Uterus (tissue), 4 donors: ENCODE measurements around the gene RNF17. TPM values are rescaled to one million over a fixed set of nuclear protein-coding genes. Genes with fewer than 3 reads are reported as not detected.
"Not testable (repeated sequence)": the region's sequence is repeated elsewhere in the genome, so short reads cannot be mapped to it uniquely, and the experiment has no call there.

ENCODE experiments used
- DNase-seq, 2 donors: peaks; one replicate each; pipeline ENCODE4 v3.0.0-alpha.2; 2019 to 2020
- H3K27ac ChIP-seq, 2 donors: fragments of 200-600 bp; sonication (generic); 1 replicate in 1 of 2; 2 replicates in 1 of 2; pipeline ENCODE4 v1.5.1; 2016 to 2018
- H3K27me3 ChIP-seq, 2 donors: fragments of 200-600 bp; sonication (generic); one replicate each; pipeline ENCODE4 v1.5.1; 2018 to 2019; ENCODE audit warnings: control low read depth in 1 of 2
- H3K36me3 ChIP-seq, 2 donors: fragments of 200-600 bp; sonication (generic); one replicate each; pipeline ENCODE4 v1.5.1; 2019; ENCODE audit warnings: control low read depth in 1 of 2
- H3K4me1 ChIP-seq, 2 donors: fragments of 200-600 bp; sonication (generic); one replicate each; pipeline ENCODE4 v1.5.1; 2018 to 2019; ENCODE audit warnings: control low read depth in 1 of 2
- H3K4me3 ChIP-seq, 2 donors: fragments of 200-600 bp; sonication (generic); 1 replicate in 1 of 2; 2 replicates in 1 of 2; pipeline ENCODE4 v1.5.1; 2018 to 2019; ENCODE audit warnings: mild to moderate bottlenecking in 1 of 2
- H3K9me3 ChIP-seq, 2 donors: fragments of 200-600 bp; sonication (generic); one replicate each; pipeline ENCODE4 v1.5.1; 2019; ENCODE audit warnings: control low read depth in 1 of 2
- CTCF ChIP-seq, 4 experiments: fragments of 200-600 bp in 2 of 4; fragments of 450-650 bp in 2 of 4; sonication (generic) in 2 of 4; IDR thresholded peaks; one replicate each; pipeline ENCODE4 v1.5.1; 2016 to 2019; ENCODE audit warnings: antibody characterized with exemption in 4 of 4, mild to moderate bottlenecking in 2 of 4, moderate library complexity in 1 of 4
- POLR2A ChIP-seq, 2 donors: fragments of 450-650 bp; IDR thresholded peaks; one replicate each; pipeline ENCODE4 v1.6.1; 2016; ENCODE audit warnings: antibody characterized with exemption in 2 of 2, mild to moderate bottlenecking in 1 of 2, moderate library complexity in 1 of 2
- intact Hi-C: fragments of 100-400 bp; cut with DNase I; formaldehyde crosslinking; loops from one replicate; pipeline ENCODE4 v1.15.1; 2023; ENCODE audit warnings: low total_unique reads
- total RNA-seq, 4 donors: library from RNA; depleted of rRNA in 3 of 4; stranded (reverse); fragments of >200 nt in 3 of 4; gene quantifications; one replicate each; pipeline versions ENCODE4 v1.1.0 to v1.2.4, GENCODE V29; 2014 to 2023
- donor health status: DM: yes; HTN: yes; CAD: no.

RNF17 gene
- total RNA-seq, 4 donors from 2014 or later = 0.28 to 0.49 TPM; not detected in 2

- no peak for DNase-seq
- TF ChIP-seq CTCF (IDR thresholded peaks at IDR 0.05) (peak; percentile 15 to 30 (median 24)), POLR2A (IDR thresholded peaks at IDR 0.05) (no peak)
- no peak overlapping the region for H3K27ac ChIP-seq
- H3K36me3 ChIP-seq = no peaks in the 10 kb centered on the region
- no peaks in the 10 kb centered on the region for H3K4me1 ChIP-seq
- H3K27me3 ChIP-seq = no peaks in the 10 kb centered on the region
- H3K9me3 ChIP-seq = no peaks in the 10 kb centered on the region
- intact Hi-C loops = no loop called here
- H3K4me3 ChIP-seq = no peak overlapping the region
These were observed 36.0 kb upstream of the RNF17 start for GRCh38 chr13:24727731-24728601.

DNA sequence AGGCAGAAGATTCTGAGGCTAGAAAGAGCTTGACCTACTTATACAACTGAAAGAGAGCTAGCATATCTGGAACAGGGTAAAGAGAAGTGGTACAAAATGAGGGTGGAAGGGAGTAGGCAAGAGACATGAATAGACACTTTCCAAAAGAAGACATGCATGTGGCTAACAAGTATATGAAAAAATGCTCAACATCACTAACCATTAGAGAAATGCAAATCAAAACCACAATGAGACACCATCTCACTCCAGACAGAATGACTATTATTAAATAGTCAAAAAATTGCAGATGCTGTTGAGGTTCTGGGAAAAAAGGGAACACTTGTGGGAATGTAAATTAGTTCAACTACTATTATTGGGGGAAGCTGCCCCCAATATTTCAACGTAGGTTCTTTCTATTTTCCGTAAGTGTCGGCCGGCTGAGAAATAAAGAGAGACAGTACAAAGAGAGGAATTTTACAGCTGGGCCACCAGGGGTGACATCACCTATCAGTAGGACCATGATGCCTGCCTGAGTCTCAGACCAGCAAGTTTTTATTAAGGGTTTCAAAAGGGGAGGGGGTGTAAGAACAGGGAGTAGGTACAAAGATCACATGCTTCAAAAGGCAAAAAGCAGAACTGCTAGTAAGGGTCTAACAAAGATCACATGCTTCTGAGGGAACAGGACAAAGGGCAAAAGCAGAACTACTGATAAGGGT, 32.9 kb upstream of the RNF17 start:
- H3K27ac ChIP-seq, H3K27me3 ChIP-seq, H3K36me3 ChIP-seq, H3K4me3 ChIP-seq, DNase-seq, intact Hi-C loops, H3K4me1 ChIP-seq, H3K9me3 ChIP-seq: not testable (repeated sequence)

GRCh38 chr13:24734950-24735349, 29.0 kb upstream of the RNF17 start:
- intact Hi-C loops = no loop called here
- Histone ChIP-seq H3K27ac (no peak overlapping the region), H3K27me3 (no peaks in the 10 kb centered on the region), H3K4me1 (no peaks in the 10 kb centered on the region), H3K4me3 (no peak overlapping the region), H3K36me3 (no peaks in the 10 kb centered on the region), H3K9me3 (no peaks in the 10 kb centered on the region)
- DNase-seq = no peak
- TF ChIP-seq CTCF (IDR thresholded peaks at IDR 0.05) = no peak
- TF ChIP-seq POLR2A (IDR thresholded peaks at IDR 0.05) = no peak

DNA sequence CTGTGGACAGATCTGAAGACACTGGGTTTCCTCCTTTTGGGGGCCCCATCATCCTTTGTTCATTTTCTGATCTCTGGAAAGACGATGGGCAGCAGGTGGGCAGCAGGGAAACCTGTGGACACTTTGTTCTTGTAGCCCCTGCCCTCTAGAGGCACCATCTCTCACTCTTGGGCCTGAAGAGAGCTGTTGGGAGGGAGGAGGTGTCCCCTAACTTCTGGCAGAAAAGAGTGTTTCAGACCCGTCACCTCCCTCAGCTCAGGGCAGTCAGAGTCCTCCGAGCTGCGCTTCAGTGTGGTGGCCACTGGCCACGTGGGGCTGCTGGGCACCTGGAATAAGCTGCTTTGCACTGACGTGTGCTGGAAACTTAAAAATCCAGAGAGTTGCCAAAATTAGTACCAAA, 26.9 kb upstream of the RNF17 start:
- no peak for DNase-seq
- H3K4me3 ChIP-seq = no peak overlapping the region
- intact Hi-C loops = no loop called here
- no peaks in the 10 kb centered on the region for H3K9me3 ChIP-seq
- H3K4me1 ChIP-seq = no peaks in the 10 kb centered on the region
- TF ChIP-seq CTCF (IDR thresholded peaks at IDR 0.05) (no peak), POLR2A (IDR thresholded peaks at IDR 0.05) (no peak)
- no peak overlapping the region for H3K27ac ChIP-seq
- no peaks in the 10 kb centered on the region for H3K27me3 ChIP-seq
- H3K36me3 ChIP-seq = no peaks in the 10 kb centered on the region

GRCh38 chr13:24738366-24738847, 25.6 kb upstream of the RNF17 start:
- Histone ChIP-seq H3K36me3 (no peaks in the 10 kb centered on the region), H3K4me3 (no peak overlapping the region), H3K9me3 (no peaks in the 10 kb centered on the region), H3K27ac (no peak overlapping the region), H3K27me3 (no peaks in the 10 kb centered on the region), H3K4me1 (no peaks in the 10 kb centered on the region)
- TF ChIP-seq POLR2A (IDR thresholded peaks at IDR 0.05) (no peak), CTCF (IDR thresholded peaks at IDR 0.05) (no peak)
- no peak for DNase-seq
- intact Hi-C loops = no loop called here
